ENCODE results near the gene CASKIN1. TPM values are rescaled to one million over a fixed set of nuclear protein-coding genes. Genes with fewer than 3 reads are reported as not detected.

The CASKIN1 gene
- total and polyA plus RNA-seq, 10 of the 15 experiments (the other 5 are each of a cell fraction or from before 2014, with no cell fraction given): 0.03 to 0.33 (median 0.11) TPM; not detected in 5

GRCh38 chr16:2238838-2239675 lies 42.7 kb upstream of the CASKIN1 start:
- H4K20me1 ChIP-seq (ENCODE audit: control insufficient read depth, insufficient read depth): no peaks in the 10 kb centered on the region
- FAIRE-seq (no peak), ATAC-seq (peak; percentile 10), DNase-seq (ENCODE audit: low read depth, low spot score) (no peak)
- no peaks in the 10 kb centered on the region for H3K27me3 ChIP-seq (replicated peaks in 1 of 2; ENCODE audit: control insufficient read depth in 2 of 2, insufficient read depth in 2 of 2, low read length in 1 of 2)
- TF ChIP-seq NR2F1 (conservative IDR thresholded peaks at IDR 0.05) (no peak), CTCF (IDR thresholded peaks at IDR 0.05 in 2 of 3, conservative IDR thresholded peaks at IDR 0.05 in 1 of 3; ENCODE audit: control insufficient read depth in 2 of 3, extremely low read depth in 1 of 3, insufficient read depth in 1 of 3, low read depth in 3 of 3, low read length in 3 of 3) (no peak), CBX5 (IDR thresholded peaks at IDR 0.05; ENCODE audit: low read depth) (no peak), DPF2 (IDR thresholded peaks at IDR 0.05) (no peak), KAT2A (conservative IDR thresholded peaks at IDR 0.05; ENCODE audit: control insufficient read depth, low read depth, low read length) (no peak), SP1 (IDR thresholded peaks at IDR 0.05; ENCODE audit: low read depth, low read length) (no peak), ASH2L (IDR thresholded peaks at IDR 0.05; ENCODE audit: borderline replicate concordance, low read depth) (no peak), FOS (IDR thresholded peaks at IDR 0.05; ENCODE audit: borderline replicate concordance, extremely low read depth, insufficient read length) (no peak), TARDBP (IDR thresholded peaks at IDR 0.05; ENCODE audit: borderline replicate concordance) (no peak), SREBF1 (IDR thresholded peaks at IDR 0.05; ENCODE audit: low read length) (no peak), KLF5 (IDR thresholded peaks at IDR 0.05; ENCODE audit: partially characterized antibody) (no peak), ZNF24 (IDR thresholded peaks at IDR 0.05) (no peak), BCLAF1 (IDR thresholded peaks at IDR 0.05) (no peak), SMARCA5 (IDR thresholded peaks at IDR 0.05) (no peak), NFYA (IDR thresholded peaks at IDR 0.05; ENCODE audit: borderline replicate concordance, low read depth, low read length) (no peak)
- POLR2A ChIA-PET: interaction anchor here (0.8 kb wide), 1 partner anchor 25 kb away, joined by 3 read pairs; the partner anchor contains the start of gene PGP
- H3K9ac ChIP-seq (ENCODE audit: control insufficient read depth, insufficient read depth, low read length): no peak overlapping the region
- SMC1A ChIA-PET (ENCODE audit: uncharacterized antibody, unreplicated experiment): interaction anchor here (0.5 kb wide), 1 partner anchor 8 kb away, joined by 3 read pairs; no protein-coding TSS in a partner anchor
- in situ Hi-C loops (cut with MboI) (no loop called here), intact Hi-C loops (cut with micrococcal nuclease; ENCODE audit: unreplicated experiment) (no loop called here)
- no peak overlapping the region for H2AFZ ChIP-seq (ENCODE audit: control insufficient read depth, low read depth, low read length)
- CTCF ChIA-PET: no interaction called here
- 67% methylated on average over 13 of the region's 15 CpGs for WGBS (ENCODE audit: insufficient coverage, insufficient replicate concordance, low lambda C conversion rate, missing lambda C conversion rate)
- no peak overlapping the region for H3K4me2 ChIP-seq (ENCODE audit: control insufficient read depth, insufficient read depth)
- RAD21 ChIA-PET (ENCODE audit: unreplicated experiment): no interaction called here
- no peak overlapping the region for H3K4me3 ChIP-seq
- H3K4me1 ChIP-seq (ENCODE audit: control insufficient read depth, insufficient read depth, low read length): no peaks in the 10 kb centered on the region
- no peaks in the 10 kb centered on the region for H3K9me3 ChIP-seq (replicated peaks; ENCODE audit: control insufficient read depth, insufficient read depth, low read length)
- no peak overlapping the region for H3K27ac ChIP-seq (ENCODE audit: control insufficient read depth, insufficient read depth)
- peaks cover 0 to 21% of the 10 kb centered on the region in 2 experiments; a peak in 3 of 4 replicates for H3K36me3 ChIP-seq (ENCODE audit: control insufficient read depth in 2 of 2, insufficient read depth in 2 of 2, low read length in 1 of 2)
- no peaks in the 10 kb centered on the region for H3K79me2 ChIP-seq (ENCODE audit: control insufficient read depth, insufficient read depth, low read length)
- BruUV-seq (replicated peaks): no TSS peak
